ENCODE results near the gene NFIA. TPM values are rescaled to one million over a fixed set of nuclear protein-coding genes. Genes with fewer than 3 reads are reported as not detected.
"Not testable (repeated sequence)": the region's sequence is repeated elsewhere in the genome, so short reads cannot be mapped to it uniquely, and the experiment has no call there.

NFIA gene
- total RNA-seq, 1 experiment from 2014 or later = 0.35 TPM

GRCh38 chr1:61125895-61126294 lies 43.5 kb downstream of the NFIA start:
- no peaks in the 10 kb centered on the region for H3K9me3 ChIP-seq (ENCODE audit: control insufficient read depth, low read depth, low read length)
- no peak overlapping the region for H3K56ac ChIP-seq (ENCODE audit: insufficient read length, low read depth, low read length)
- no peak overlapping the region for H3K9ac ChIP-seq (ENCODE audit: extremely low read depth, insufficient read length, low read length)
- H3K4ac ChIP-seq (ENCODE audit: low read depth, low read length) = no peak overlapping the region
- no peak overlapping the region for H2BK20ac ChIP-seq (ENCODE audit: low read depth, low read length, poor library complexity, severe bottlenecking)
- H3T11ph ChIP-seq (ENCODE audit: low read length) = no peak overlapping the region
- Mint-ChIP-seq H3K27me3 (ENCODE audit: low read depth) (no peaks in the 10 kb centered on the region), H3K4me1 (peaks cover 3 to 10% of the 10 kb centered on the region in 2 experiments; a peak in 3 of 4 replicates), H3K4me3 (no peak overlapping the region), H3K27ac (no peak overlapping the region), H3K9me3 (no peaks in the 10 kb centered on the region), H3K36me3 (ENCODE audit: insufficient read depth in 1 of 3, low read depth in 3 of 3) (no peaks in the 10 kb centered on the region)
- H4K91ac ChIP-seq (ENCODE audit: insufficient read length, low read depth, low read length) = no peak overlapping the region
- DNase-seq = no peak
- H4K20me1 ChIP-seq (ENCODE audit: control insufficient read depth, insufficient read depth, insufficient read length) = no peaks in the 10 kb centered on the region
- H4K8ac ChIP-seq (replicated peaks; ENCODE audit: insufficient read length, low read depth, low read length) = no peak overlapping the region
- H3K79me1 ChIP-seq (ENCODE audit: insufficient read depth, low read depth, low read length, poor library complexity, severe bottlenecking) = no peaks in the 10 kb centered on the region
- H3K4me2 ChIP-seq (ENCODE audit: insufficient read depth, insufficient read length, low read length) = no peak overlapping the region
- no peak overlapping the region for H2BK5ac ChIP-seq (ENCODE audit: insufficient read length, low read length)
- H3K23me2 ChIP-seq (ENCODE audit: insufficient read length, low read depth, low read length, poor library complexity, severe bottlenecking) = no peaks in the 10 kb centered on the region
- H3K27ac ChIP-seq (ENCODE audit: insufficient read length, low read depth, low read length) = no peak overlapping the region
- WGBS (ENCODE audit: extremely low coverage, insufficient read length, low lambda C conversion rate) = no CpG with 5 or more reads among the region's 3 CpGs
- no peak overlapping the region for H4K5ac ChIP-seq (ENCODE audit: insufficient read length, low read depth, low read length)
- no peak overlapping the region for H2AFZ ChIP-seq (ENCODE audit: low read length)
- H3K18ac ChIP-seq (ENCODE audit: insufficient read length, low read depth, low read length) = no peak overlapping the region
- H3K14ac ChIP-seq (ENCODE audit: insufficient read depth, low read length) = no peak overlapping the region
- no peak overlapping the region for H2BK15ac ChIP-seq (ENCODE audit: low read depth, low read length)
- no peaks in the 10 kb centered on the region for H3K79me2 ChIP-seq (ENCODE audit: insufficient read depth, low read length)
- H3K4me1 ChIP-seq (ENCODE audit: insufficient read depth, low read length) = no peaks in the 10 kb centered on the region
- no peaks in the 10 kb centered on the region for H3K27me3 ChIP-seq (ENCODE audit: insufficient read depth, low read length)
- H2AK5ac ChIP-seq (ENCODE audit: insufficient read length, low read length) = no peak overlapping the region
- no peak overlapping the region for H2BK12ac ChIP-seq (ENCODE audit: insufficient read length, low read depth, low read length)
- H3K23ac ChIP-seq (ENCODE audit: insufficient read length, low read depth, low read length) = no peak overlapping the region
- TF ChIP-seq CTCF (conservative IDR thresholded peaks at IDR 0.05) = no peak
- no peak overlapping the region for H2BK120ac ChIP-seq (ENCODE audit: low read depth, low read length, poor library complexity, severe bottlenecking)

- H3K18ac ChIP-seq (ENCODE audit: insufficient read length, low read depth, low read length); H3K27me3 ChIP-seq (ENCODE audit: insufficient read depth, low read length); H3K23me2 ChIP-seq (ENCODE audit: insufficient read length, low read depth, low read length, poor library complexity, severe bottlenecking); H3K4me2 ChIP-seq (ENCODE audit: insufficient read depth, insufficient read length, low read length); H2AK5ac ChIP-seq (ENCODE audit: insufficient read length, low read length); H3K9me3 Mint-ChIP-seq; H3K4ac ChIP-seq (ENCODE audit: low read depth, low read length); H3K36me3 Mint-ChIP-seq (ENCODE audit: insufficient read depth in 1 of 3, low read depth in 3 of 3); H3T11ph ChIP-seq (ENCODE audit: low read length); H2BK20ac ChIP-seq (ENCODE audit: low read depth, low read length, poor library complexity, severe bottlenecking); H3K79me2 ChIP-seq (ENCODE audit: insufficient read depth, low read length); H4K5ac ChIP-seq (ENCODE audit: insufficient read length, low read depth, low read length); H3K4me1 ChIP-seq (ENCODE audit: insufficient read depth, low read length); H2BK12ac ChIP-seq (ENCODE audit: insufficient read length, low read depth, low read length); H2BK15ac ChIP-seq (ENCODE audit: low read depth, low read length); H3K14ac ChIP-seq (ENCODE audit: insufficient read depth, low read length); DNase-seq; H3K56ac ChIP-seq (ENCODE audit: insufficient read length, low read depth, low read length); H3K27ac Mint-ChIP-seq; H3K27ac ChIP-seq (ENCODE audit: insufficient read length, low read depth, low read length); H2BK120ac ChIP-seq (ENCODE audit: low read depth, low read length, poor library complexity, severe bottlenecking); H4K8ac ChIP-seq (replicated peaks; ENCODE audit: insufficient read length, low read depth, low read length); H3K79me1 ChIP-seq (ENCODE audit: insufficient read depth, low read depth, low read length, poor library complexity, severe bottlenecking); H2BK5ac ChIP-seq (ENCODE audit: insufficient read length, low read length); H3K9ac ChIP-seq (ENCODE audit: extremely low read depth, insufficient read length, low read length); H3K27me3 Mint-ChIP-seq (ENCODE audit: low read depth); H3K23ac ChIP-seq (ENCODE audit: insufficient read length, low read depth, low read length); H3K4me3 Mint-ChIP-seq; H4K20me1 ChIP-seq (ENCODE audit: control insufficient read depth, insufficient read depth, insufficient read length); H2AFZ ChIP-seq (ENCODE audit: low read length); H4K91ac ChIP-seq (ENCODE audit: insufficient read length, low read depth, low read length); H3K9me3 ChIP-seq (ENCODE audit: control insufficient read depth, low read depth, low read length): not testable (repeated sequence)
- peaks cover 3 to 10% of the 10 kb centered on the region in 2 experiments; a peak in 3 of 4 replicates for H3K4me1 Mint-ChIP-seq
- no CpG with 5 or more reads among the region's 12 CpGs for WGBS (ENCODE audit: extremely low coverage, insufficient read length, low lambda C conversion rate)
Observed at GRCh38 chr1:61126843-61127242, 44.5 kb downstream of the NFIA start.

Data from H9 (cell line).